Activated CD4-positive, alpha-beta T cell treated with anti-CD3 and anti-CD28 coated beads, Interleukin-2, amount 50 U/mL, for 24 hours (primary cell): ENCODE measurements around the gene CD59.
"Not testable (repeated sequence)": the region's sequence is repeated elsewhere in the genome, so short reads cannot be mapped to it uniquely, and the experiment has no call there.

Experiments
- DNase-seq, 2 donors: peaks; one replicate each; pipeline ENCODE4 v3.0.0-alpha.2; 2020; ENCODE audit warnings: low read depth in 1 of 2, low spot score in 1 of 2

CD59 gene

DNA sequence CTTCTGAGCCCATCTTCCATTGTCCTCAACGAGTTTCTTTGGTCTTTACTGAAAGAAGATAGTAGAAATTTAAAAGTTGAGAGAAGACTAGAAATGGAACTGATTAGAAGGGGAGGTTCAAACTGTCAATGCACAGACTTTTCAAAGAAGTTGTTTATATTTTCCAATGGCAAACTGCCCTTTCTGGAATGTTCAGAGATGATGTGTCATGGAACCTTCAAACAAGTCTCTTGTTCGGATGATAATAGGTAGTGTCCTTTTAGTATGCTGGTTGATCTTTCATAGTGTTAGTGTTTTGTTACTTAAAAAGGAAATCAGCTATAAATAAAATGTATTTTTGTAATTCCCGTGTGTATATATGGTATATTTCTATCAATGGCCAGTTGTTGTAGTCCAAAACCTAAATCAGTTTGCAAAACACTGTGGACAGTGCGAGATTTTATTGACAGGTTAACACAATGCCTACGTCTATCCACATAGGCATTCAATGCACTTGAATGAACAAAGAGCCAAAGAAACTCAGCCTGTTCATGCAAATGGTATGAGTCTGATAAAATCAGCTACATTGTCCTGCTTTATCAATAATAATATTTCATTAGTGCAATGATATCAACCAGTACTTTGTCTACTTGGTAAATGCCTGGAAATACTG lies 66.5 kb downstream of the CD59 start:
- DNase-seq = no peak

DNA sequence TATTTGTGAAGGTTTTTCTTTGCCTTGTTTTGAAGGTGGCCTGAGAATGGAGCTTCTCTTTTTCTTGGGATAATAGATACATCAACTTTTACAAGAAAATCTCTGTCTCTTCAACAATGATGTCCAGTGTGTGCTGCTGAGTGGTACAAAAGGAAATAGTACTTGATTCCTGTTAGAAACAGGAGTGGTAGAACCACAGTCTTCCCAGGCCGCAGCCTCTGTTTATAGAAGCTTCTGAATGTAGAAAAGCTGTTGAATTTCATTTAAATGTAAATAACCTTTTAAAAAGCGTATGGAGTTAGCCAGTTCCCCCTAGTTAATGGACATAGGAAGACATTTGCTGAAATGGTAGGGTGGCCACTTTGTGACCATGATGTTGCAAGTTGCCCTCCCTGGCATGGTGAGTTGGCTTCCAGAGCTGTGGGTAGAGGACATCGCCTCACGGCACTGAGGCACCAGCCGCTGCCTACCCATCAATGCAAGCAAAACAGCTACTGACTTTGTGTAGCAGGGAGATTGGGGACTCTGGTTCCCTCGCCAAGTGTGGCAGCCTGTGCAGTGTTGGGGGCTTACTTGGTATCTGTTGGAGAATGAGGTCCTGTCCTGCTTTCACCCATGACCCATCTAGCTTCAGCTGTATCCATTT lies 67.1 kb downstream of the CD59 start:
- no peak for DNase-seq

DNA sequence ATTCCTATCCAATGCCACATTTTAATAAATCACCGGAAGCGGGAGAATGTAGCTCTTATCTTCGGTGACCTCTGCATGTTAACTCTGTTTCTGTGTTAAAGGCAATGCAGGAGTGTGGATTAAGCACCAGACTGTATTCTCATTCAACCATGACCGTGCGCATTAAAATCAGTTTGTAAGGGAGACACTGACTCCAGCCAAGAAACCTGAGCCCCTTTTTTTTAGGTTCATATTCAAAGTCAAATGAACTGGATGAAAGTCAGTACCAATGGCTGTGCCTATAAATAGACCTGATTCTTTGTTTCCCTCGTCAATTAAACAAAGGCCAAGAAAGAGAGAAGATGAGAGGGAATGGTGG lies 67.8 kb downstream of the CD59 start:
- no peak for DNase-seq

DNA sequence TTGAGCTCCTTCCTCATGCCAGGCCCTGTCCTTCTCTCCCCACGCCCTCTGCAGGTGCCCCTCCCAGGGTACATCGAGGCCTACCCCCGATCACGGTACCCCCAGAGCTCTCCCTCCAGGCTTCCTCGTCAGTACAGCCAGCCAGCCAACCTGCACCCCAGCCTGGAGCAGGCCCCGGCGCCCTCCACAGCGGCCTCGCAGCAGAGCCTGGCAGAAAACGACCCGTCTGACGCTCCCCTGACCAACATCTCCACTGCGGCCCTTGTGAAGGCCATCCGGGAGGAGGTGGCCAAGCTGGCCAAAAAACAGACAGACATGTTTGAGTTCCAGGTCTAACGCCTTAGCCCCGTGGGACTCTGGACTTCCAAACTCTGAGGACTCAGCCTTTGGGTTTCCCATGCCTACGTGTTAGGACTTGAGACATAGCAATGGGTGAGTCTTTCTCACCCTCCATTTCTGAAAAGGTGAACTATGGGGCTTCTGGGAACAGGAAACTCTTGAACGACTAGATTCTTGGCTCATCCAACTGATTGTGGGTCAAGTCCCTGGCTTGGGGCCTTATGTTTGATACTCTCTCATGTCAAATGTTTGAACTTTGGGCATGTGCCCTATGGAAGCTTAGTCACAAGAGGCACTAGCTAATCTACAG lies 68.3 kb downstream of the CD59 start:
- no peak for DNase-seq

DNA sequence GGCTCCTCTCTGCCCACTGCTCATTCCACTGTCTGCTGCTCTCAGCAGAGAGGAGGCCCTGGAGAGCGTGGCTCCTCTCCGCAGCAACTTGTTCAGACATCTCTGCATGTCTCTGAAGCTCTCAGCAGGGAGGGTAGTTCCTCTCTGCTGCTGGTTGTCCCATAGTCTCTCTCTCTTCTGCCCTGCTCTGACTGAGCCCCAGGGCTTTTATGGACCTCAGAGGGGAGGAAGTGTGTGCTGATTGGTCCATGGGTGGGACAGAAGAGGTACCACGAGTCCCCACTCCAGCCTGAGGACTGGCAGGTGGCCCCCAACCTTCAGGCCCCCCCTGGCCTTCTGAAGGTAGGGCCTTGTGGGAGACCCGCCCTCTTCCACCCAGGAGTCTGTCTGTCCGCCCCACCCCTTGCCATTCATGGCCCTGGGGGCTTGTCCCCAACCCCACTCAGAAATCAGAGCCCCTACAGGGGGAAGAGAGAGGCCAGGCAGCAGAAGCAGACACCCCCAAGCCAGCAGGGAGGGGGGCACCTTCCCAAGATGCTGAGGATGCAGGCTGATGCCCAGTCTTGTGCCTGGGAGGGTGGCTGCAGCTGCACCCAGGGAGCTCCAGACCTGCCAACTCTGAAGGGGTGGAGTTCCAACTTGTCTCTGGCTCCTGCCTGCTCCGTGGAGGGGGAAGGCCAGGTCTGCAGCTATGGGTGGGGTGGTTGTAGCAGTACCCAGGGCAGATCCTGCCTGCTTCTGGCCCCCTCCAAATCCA lies 70.7 kb downstream of the CD59 start:
- no peak for DNase-seq

DNA sequence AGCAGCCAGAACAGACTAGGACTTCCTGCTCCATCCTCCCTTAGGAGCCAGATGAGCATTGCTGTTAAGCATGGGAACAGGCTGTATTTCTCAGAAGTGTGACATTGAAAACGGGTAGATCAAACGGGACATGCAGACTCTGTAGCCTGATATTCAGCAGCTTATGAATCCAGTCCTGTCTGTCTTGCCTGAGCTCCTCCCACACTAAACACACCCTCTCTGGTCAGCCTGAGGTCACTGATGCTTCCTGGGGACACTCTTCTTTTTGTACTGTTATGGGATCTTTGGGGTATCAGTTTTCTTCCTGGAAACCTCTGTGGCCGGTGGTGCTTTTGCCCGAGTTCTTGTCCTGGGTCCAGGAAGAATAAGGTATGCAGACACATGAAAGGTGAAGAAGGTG lies 71.4 kb downstream of the CD59 start:
- no peak for DNase-seq

DNA sequence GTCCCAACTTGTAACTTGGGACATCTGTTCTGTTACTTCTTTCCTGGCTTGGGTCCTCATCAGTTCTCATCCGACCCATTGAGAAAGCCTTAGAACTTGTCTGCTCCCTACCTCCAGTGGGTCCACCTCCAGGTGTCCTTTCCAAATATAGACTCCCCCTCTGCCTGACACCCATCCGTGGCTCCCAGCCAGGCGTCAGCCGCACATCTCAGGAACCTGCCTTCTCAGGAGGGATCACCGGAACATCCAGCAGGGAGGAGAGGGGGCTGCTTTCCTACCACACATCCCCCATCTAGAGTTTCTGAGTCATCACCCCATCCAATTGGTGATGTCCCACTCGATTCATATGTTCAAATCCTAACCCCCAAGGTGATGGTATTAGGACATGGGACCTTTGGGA lies 72.1 kb downstream of the CD59 start:
- DNase-seq = no peak

DNA sequence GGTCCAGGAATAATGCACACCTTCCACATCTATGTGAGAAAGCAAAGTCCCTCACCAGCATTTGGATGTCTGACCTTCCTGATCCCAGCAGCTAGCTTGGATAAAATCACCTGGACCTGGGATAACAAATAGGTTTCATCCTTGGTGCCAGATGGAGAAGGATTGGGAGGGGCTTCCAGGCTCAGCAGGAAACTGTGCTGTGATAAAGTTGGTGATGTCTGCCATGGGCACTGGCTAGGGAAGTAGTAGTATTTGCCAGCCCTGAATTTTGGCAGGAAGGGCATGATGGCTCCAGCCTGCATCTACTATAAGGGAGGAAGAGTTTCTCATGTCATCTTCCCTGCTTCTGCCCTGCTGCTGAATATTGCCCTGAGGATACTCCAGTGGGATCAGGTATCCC lies 73.1 kb downstream of the CD59 start:
- no peak for DNase-seq

DNA sequence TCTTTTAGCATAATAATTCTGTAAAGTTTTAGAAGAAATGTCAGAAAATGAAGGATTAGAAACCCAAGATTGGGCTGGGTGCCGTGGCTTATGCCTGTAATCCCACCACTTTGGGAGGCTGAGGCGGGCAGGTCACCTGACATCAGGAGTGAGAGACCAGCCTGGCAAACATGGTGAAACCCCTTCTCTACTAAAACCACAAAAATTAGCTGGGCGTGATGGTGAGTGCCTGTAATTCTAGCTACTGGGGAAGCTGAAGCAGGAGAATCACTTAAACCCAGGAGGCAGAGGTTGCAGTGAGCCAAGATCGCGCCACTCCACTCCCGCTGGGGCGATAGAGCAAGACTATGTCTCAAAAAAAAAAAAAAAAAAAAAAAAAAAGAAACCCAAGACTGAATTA lies 74.7 kb downstream of the CD59 start:
- DNase-seq = not testable (repeated sequence)

DNA sequence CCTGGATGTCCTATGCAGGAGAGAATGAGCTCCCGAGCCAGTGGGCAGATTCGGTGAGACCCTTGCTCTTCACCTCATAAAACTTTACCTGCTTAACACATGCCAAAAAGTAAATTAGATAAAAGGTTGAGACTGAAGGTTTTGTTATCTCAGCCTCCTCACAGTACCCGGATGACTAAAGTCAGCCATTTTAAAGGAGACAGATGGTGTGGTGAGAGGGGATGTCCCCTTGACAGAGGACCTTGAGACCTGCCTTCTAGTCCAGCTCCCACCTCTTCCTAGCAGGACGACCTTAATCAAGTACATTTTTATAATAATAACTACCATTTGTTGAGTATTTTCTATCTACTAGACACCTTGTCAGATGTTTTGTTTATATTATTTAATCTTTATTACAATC lies 75.3 kb downstream of the CD59 start:
- no peak for DNase-seq

DNA sequence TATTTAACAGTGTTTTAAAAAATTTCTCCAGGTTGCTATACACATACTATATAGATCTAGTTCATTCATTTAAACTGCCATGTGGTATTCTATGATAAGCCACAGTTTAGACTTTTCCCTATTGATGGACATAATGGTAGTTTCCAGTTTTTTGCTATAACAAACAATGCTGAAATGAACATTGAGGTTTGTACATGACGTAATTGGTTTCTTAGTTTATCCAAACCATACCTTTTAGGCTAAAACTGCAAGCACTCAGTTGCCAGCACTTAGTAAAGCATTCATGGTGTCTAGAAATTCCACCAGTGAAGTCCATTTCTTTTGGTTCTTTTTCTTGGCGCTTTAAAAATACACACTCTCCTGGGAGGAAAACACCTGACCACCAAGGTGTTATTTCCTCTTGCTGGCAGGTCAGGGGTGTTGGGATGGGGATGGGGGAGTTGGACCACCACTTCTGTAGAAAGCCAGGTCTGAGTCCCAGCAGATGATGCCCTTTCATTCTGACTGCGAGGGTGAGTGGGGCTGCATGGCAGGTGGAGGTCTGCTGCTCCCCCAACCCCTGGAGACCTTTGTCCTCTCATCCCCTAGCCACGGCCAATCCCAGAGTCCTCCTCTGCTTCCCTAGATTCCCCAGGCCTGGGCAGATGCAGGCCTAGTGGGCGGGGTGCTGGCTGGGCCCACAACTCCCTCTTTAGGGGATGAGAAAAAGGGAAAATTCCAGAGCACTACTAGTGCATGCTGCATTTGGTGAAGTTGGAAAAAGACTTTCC lies 76.7 kb downstream of the CD59 start:
- no peak for DNase-seq

DNA sequence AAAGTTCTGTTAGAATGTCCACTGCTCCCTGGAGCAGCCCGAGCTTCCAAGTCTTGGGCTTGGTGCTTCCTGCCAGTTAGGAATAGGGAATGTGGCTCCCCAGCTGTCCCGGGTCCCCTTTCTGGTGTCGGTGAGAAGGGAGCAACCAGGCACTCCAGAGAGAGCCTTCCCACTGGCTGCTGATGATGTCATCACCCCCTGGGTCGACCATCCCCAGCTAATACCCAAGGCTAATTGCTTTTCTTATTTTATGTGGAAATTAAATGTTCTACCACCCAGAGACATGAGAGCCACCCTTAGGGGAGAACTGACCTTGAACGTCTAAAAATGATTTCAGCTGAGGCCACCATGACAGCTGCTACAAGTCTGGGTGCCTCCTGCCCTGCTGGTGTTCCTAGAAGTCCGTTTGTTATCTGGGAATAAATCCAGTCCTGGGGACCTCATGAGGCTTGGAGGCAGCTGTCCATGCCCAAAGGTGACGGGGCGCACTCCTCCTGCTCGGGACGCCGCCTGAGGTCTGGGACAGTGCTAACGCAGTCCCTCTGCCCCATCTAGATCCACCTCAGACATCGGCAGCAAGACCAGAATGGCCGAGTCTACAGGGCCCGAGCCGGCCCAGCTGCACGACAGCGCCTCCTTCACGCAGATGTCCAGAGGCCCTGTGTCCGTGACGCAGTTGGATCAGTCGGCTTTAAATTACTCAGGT lies 77.9 kb downstream of the CD59 start:
- no peak for DNase-seq

DNA sequence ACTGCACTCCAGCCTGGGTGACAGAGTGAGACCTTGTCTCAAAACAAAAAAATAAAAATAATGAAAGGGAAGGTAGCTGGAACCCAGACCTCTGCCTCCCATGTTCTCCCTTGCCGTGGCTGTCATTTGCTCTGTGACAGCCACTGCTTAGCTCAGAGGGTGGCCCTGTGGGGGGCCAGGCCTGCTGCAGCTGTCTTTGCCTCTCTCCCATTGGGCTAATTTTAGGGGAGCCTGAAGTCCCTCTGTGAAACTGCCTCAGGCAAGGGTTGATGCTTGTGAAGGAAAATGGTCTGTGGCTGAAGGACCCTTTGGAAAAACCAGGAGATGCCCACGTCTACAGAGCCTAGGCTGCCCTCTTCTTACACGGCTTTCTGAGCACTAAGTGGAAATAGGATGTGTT lies 78.5 kb downstream of the CD59 start:
- DNase-seq = no peak

DNA sequence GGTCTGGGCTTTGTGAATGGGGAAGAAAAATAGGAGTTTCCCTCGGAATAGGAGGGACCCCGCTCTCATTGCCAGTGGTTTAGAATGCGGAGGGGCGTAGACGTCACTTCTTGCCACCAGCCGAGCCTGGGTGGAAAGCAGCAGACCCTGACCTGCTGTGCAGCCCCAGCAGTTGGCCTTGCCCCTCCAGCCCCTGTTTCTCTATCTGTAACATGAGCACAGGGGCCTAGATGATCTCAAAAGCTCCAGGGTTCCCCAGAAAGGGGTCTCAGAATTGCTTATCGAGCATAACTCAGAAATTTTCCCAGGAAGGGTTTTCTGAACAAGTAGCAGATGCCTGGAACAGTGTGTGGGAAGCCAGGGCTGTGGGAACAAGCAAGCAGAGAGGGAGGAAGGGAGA lies 79.5 kb downstream of the CD59 start:
- no peak for DNase-seq

DNA sequence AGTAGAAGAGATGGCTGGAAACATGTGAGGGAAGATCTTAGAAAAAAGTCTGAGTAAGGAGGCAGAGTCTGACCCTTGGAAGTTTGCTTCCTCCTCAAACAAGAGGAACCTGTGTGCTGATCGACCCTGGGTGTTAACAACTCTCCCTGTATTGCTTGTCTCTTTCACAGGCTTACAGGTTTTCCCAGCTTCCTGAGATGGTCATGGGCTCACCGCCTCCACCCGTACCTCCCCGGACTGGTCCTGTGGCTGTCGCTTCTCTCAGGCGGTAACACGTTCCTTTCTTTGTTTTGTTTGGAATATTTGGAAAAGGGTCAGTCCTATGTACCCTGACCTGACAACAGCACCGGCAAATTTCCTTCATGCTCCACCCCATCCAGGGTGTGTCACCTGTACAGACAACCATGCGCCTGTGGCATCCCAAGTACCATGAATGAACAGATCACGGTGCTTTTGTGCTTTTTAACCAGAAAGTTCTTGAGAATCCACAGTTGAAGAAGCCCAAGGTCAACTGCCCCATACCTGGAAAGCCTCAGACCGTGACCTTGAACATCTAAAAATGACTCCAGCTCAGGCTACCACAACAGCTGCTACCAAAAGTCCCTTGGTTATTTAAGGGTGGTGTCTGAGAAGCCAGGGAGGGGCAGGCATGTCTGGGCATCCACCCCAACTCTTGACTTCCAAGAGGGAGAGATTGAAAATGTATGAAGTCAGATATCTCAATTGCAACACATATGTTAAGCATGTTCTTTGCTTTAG lies 80.2 kb downstream of the CD59 start:
- no peak for DNase-seq

DNA sequence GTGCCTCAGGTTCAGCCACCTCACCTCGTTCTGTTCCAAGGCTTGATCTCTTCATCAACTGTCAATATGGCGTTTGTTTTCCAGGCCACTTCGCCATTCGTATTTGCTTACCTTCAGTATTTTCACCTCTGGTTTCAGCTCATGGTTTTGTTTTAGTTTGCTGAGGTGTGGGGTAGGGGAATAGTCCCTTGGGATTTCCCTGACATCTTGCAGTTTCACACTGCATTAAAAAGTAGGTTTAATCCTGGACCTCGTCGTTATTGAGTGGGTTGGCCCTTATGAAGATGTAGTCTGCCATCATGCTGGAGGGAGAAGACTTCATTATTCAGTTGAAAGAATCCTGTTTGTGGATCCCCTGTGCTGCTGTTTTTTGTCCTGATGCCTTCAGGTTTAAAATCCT lies 81.6 kb downstream of the CD59 start:
- DNase-seq = no peak
